GM23338 (cell line): ENCODE measurements around the gene LMO2. TPM values are rescaled to one million over a fixed set of nuclear protein-coding genes. Genes with fewer than 3 reads are reported as not detected.

Experiments used
- ATAC-seq: fragments of 200-7000 bp; cut with Tn5 transposase; 3 replicates; pipeline ENCODE4 v1.9.1; 2020
- DNase-seq: peaks from one replicate; pipeline ENCODE4 v3.0.0-alpha.2; 2015; ENCODE audit warnings: low spot score
- H2AFZ ChIP-seq: fragments of 200-600 bp; sonication (generic); 2 replicates; pipeline ENCODE4 v1.8.0; 2016; ENCODE audit warnings: antibody characterized with exemption, mild to moderate bottlenecking, moderate library complexity
- H3F3A ChIP-seq: fragments of 200-600 bp; sonication (generic); replicated peaks from 2 replicates; pipeline ENCODE4 v1.8.0; 2017; ENCODE audit warnings: antibody characterized with exemption, mixed run types, low read depth
- H3K27ac ChIP-seq: fragments of 200-600 bp; sonication (generic); 2 replicates; pipeline ENCODE4 v1.6.1; 2016; ENCODE audit warnings: low read depth
- H3K27me3 ChIP-seq: fragments of 200-600 bp; sonication (generic); 2 replicates; pipeline ENCODE4 v1.8.0; 2016; ENCODE audit warnings: mild to moderate bottlenecking, mixed run types, moderate library complexity; ENCODE audit not compliant: insufficient read depth
- H3K36me3 ChIP-seq: fragments of 200-600 bp; sonication (generic); 2 replicates; pipeline ENCODE4 v1.8.0; 2016; ENCODE audit warnings: mild to moderate bottlenecking; ENCODE audit not compliant: insufficient read depth
- H3K4me1 ChIP-seq: fragments of 200-600 bp; sonication (generic); 2 replicates; pipeline ENCODE4 v1.8.0; 2016; ENCODE audit warnings: mild to moderate bottlenecking, moderate library complexity; ENCODE audit not compliant: insufficient read depth
- H3K4me2 ChIP-seq: fragments of 200-600 bp; sonication (generic); 2 replicates; pipeline ENCODE4 v1.7.1; 2017; ENCODE audit warnings: mixed run types
- H3K4me3 ChIP-seq: fragments of 200-600 bp; sonication (generic); 2 replicates; pipeline ENCODE4 v1.6.1; 2016; ENCODE audit warnings: mixed run types
- H3K79me2 ChIP-seq: fragments of 200-600 bp; sonication (generic); replicated peaks from 2 replicates; pipeline ENCODE4 v1.8.0; 2017; ENCODE audit warnings: mild to moderate bottlenecking; ENCODE audit not compliant: insufficient read depth
- H3K9me2 ChIP-seq: fragments of 200-600 bp; sonication (generic); 2 replicates; pipeline ENCODE4 v1.8.0; 2017; ENCODE audit not compliant: insufficient read depth
- H4K20me1 ChIP-seq: fragments of 200-600 bp; sonication (generic); replicated peaks from 2 replicates; pipeline ENCODE4 v1.8.0; 2017; ENCODE audit warnings: mild to moderate bottlenecking; ENCODE audit not compliant: insufficient read depth
- H3K27ac Mint-ChIP-seq: 2 replicates; pipeline ENCODE4 v1.8.0; 2020; ENCODE audit warnings: inconsistent platforms, mild to moderate bottlenecking, moderate library complexity, mixed read lengths
- H3K27me3 Mint-ChIP-seq: 3 replicates; pipeline ENCODE4 v1.8.0; 2022; ENCODE audit warnings: low read depth, mild to moderate bottlenecking, moderate library complexity, mixed read lengths, inconsistent platforms; ENCODE audit not compliant: insufficient read depth, poor library complexity
- H3K36me3 Mint-ChIP-seq: 3 replicates; pipeline ENCODE4 v1.8.0; 2021; ENCODE audit warnings: low read depth, mild to moderate bottlenecking, inconsistent platforms, moderate library complexity, mixed read lengths
- H3K4me1 Mint-ChIP-seq: 3 replicates; pipeline ENCODE4 v1.8.0; 2020; ENCODE audit warnings: mild to moderate bottlenecking, inconsistent platforms, mixed read lengths
- H3K4me3 Mint-ChIP-seq: 3 replicates; pipeline ENCODE4 v1.8.0; 2021; ENCODE audit warnings: moderate library complexity, mild to moderate bottlenecking, inconsistent platforms, mixed read lengths
- H3K9me3 Mint-ChIP-seq: 3 replicates; pipeline ENCODE4 v1.8.0; 2020; ENCODE audit warnings: moderate library complexity, mild to moderate bottlenecking, inconsistent platforms, mixed read lengths
- CREB1 ChIP-seq: fragments of 250-450 bp; sonication (Bioruptor Pico); IDR thresholded peaks from 2 replicates; pipeline ENCODE4 v1.5.0; 2020; ENCODE audit warnings: low read depth, mild to moderate bottlenecking, moderate library complexity
- CTCF ChIP-seq, 2 experiments: fragments of 200-600 bp in 1 of 2; sonication (generic) in 1 of 2; conservative IDR thresholded peaks; 2 replicates each; pipeline versions ENCODE4 v1.5.1 to v1.6.1; 2016 to 2017; ENCODE audit warnings: antibody characterized with exemption in 2 of 2, low read depth in 2 of 2, mild to moderate bottlenecking in 2 of 2, moderate library complexity in 1 of 2
- ETS1 ChIP-seq: IDR thresholded peaks from 2 replicates; pipeline ENCODE4 v1.6.1; 2016; ENCODE audit warnings: antibody characterized with exemption
- EZH2 ChIP-seq: fragments of 200-600 bp; sonication (generic); IDR thresholded peaks from one replicate; pipeline ENCODE4 v1.8.0; 2017; ENCODE audit warnings: antibody characterized with exemption, mild to moderate bottlenecking, low read depth; ENCODE audit not compliant: unreplicated experiment
- EZH2phosphoT487 ChIP-seq: fragments of 200-600 bp; sonication (generic); IDR thresholded peaks from one replicate; pipeline ENCODE4 v1.8.1; 2018; ENCODE audit warnings: antibody characterized with exemption; ENCODE audit not compliant: unreplicated experiment
- JUNB ChIP-seq: IDR thresholded peaks from one replicate; pipeline ENCODE4 v1.6.1; 2016; ENCODE audit warnings: antibody characterized with exemption; ENCODE audit not compliant: unreplicated experiment
- NANOG ChIP-seq: IDR thresholded peaks from 2 replicates; pipeline ENCODE4 v1.6.1; 2016; ENCODE audit warnings: antibody characterized with exemption, borderline replicate concordance
- POLR2AphosphoS5 ChIP-seq: IDR thresholded peaks from 2 replicates; pipeline ENCODE4 v1.6.1; 2016; ENCODE audit warnings: antibody characterized with exemption, low read depth
- REST ChIP-seq: IDR thresholded peaks from one replicate; pipeline ENCODE4 v1.6.1; 2018; ENCODE audit warnings: antibody characterized with exemption; ENCODE audit not compliant: unreplicated experiment
- STAT1 ChIP-seq: IDR thresholded peaks from one replicate; pipeline ENCODE4 v1.6.1; 2016; ENCODE audit warnings: antibody characterized with exemption; ENCODE audit not compliant: unreplicated experiment
- ZNF114 ChIP-seq: fragments of 250-450 bp; sonication (Bioruptor Pico); IDR thresholded peaks from 2 replicates; pipeline ENCODE4 v1.5.0; 2020; ENCODE audit warnings: mild to moderate bottlenecking, moderate library complexity
- ZNF331 ChIP-seq: fragments of 250-450 bp; sonication (Bioruptor Pico); IDR thresholded peaks from 2 replicates; pipeline ENCODE4 v1.5.0; 2020; ENCODE audit warnings: low read depth, mild to moderate bottlenecking, moderate library complexity
- ZNF462 ChIP-seq: fragments of 250-450 bp; sonication (Bioruptor Pico); IDR thresholded peaks from 2 replicates; pipeline ENCODE4 v1.5.0; 2020; ENCODE audit warnings: mild to moderate bottlenecking, moderate library complexity
- polyA plus RNA-seq: library from polyadenylated mRNA; unstranded; fragments of >200 nt; fragmentation: Nextera tagmentation; extraction: Ambion mirVana; gene quantifications from 2 replicates; pipeline ENCODE4 v1.2.1, GENCODE V29; 2016
- total RNA-seq: library from RNA; depleted of rRNA; stranded (reverse); fragments of >200 nt; shearing (Covaris generic); gene quantifications from 2 replicates; pipeline ENCODE4 v1.2.3, GENCODE V29; 2014

The LMO2 gene
- total and polyA plus RNA-seq, 2 experiments from 2014 or later: 1.4 to 3.1 TPM

- H3K27me3 ChIP-seq: no peaks in the 10 kb centered on the region
- H2AFZ ChIP-seq: no peak overlapping the region
- Mint-ChIP-seq H3K27ac (no peak overlapping the region), H3K9me3 (no peaks in the 10 kb centered on the region), H3K36me3 (no peaks in the 10 kb centered on the region), H3K4me1 (no peaks in the 10 kb centered on the region), H3K4me3 (no peak overlapping the region), H3K27me3 (no peaks in the 10 kb centered on the region)
- ATAC-seq: no peak
- H3K4me1 ChIP-seq: no peaks in the 10 kb centered on the region
- H4K20me1 ChIP-seq: no peaks in the 10 kb centered on the region
- no peak for DNase-seq
- H3K9me2 ChIP-seq: no peaks in the 10 kb centered on the region
- H3K36me3 ChIP-seq: no peaks in the 10 kb centered on the region
- no peaks in the 10 kb centered on the region for H3K79me2 ChIP-seq
- TF ChIP-seq ZNF462 (CRISPR knock-in tag) (no peak), ZNF331 (CRISPR knock-in tag) (no peak), CREB1 (CRISPR knock-in tag) (no peak), ETS1 (no peak), CTCF (conservative IDR thresholded peaks at IDR 0.05; ENCODE audit: low read depth in 2 of 2) (no peak), ZNF114 (no peak), EZH2 (no peak), POLR2AphosphoS5 (no peak), NANOG (no peak), EZH2phosphoT487 (no peak), REST (no peak), STAT1 (no peak), JUNB (no peak)
- no peak overlapping the region for H3K27ac ChIP-seq
- H3K4me3 ChIP-seq: no peak overlapping the region
- no peaks in the 10 kb centered on the region for H3F3A ChIP-seq
- no peak overlapping the region for H3K4me2 ChIP-seq
Measured at GRCh38 chr11:33885338-33886005, 6.4 kb downstream of the LMO2 start.
